ENCODE data around the gene ABCC1. TPM values are rescaled to one million over a fixed set of nuclear protein-coding genes. Genes with fewer than 3 reads are reported as not detected.

The ABCC1 gene
- total RNA-seq, 1 experiment from 2014 or later: 25.0 TPM

DNA sequence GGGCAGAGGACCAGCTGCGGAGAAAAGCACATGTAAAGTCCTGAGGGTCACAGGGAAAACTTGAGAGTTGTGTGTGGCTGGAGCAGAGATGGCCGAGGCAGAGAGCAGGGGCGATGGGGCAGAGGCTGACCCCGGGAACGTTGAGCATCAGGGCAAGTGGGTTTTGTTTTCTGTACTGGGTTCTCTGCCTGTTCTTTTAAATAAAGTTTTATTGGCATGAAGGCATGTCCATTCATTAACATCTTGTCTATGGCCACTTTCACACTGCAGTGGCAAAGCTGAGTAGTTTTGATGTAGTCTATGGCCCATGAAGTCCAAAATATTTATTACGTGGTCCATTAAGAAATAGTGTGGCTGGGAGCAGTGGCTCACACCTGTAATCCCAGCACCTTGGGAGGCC lies 64.4 kb downstream of the ABCC1 start:
- TF ChIP-seq, protein P1, sequence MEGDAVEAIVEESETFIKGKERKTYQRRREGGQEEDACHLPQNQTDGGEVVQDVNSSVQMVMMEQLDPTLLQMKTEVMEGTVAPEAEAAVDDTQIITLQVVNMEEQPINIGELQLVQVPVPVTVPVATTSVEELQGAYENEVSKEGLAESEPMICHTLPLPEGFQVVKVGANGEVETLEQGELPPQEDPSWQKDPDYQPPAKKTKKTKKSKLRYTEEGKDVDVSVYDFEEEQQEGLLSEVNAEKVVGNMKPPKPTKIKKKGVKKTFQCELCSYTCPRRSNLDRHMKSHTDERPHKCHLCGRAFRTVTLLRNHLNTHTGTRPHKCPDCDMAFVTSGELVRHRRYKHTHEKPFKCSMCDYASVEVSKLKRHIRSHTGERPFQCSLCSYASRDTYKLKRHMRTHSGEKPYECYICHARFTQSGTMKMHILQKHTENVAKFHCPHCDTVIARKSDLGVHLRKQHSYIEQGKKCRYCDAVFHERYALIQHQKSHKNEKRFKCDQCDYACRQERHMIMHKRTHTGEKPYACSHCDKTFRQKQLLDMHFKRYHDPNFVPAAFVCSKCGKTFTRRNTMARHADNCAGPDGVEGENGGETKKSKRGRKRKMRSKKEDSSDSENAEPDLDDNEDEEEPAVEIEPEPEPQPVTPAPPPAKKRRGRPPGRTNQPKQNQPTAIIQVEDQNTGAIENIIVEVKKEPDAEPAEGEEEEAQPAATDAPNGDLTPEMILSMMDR (conservative IDR thresholded peaks at IDR 0.05; ENCODE audit: low read depth, low read length): no peak
- no peak for TF ChIP-seq EZH2 (IDR thresholded peaks at IDR 0.05; ENCODE audit: borderline replicate concordance, low read depth, low read length, poor library complexity, severe bottlenecking)
- BruUV-seq (replicated peaks): no TSS peak
- ChIA-PET POLR2A (ENCODE audit: low non-redundant PET) (no interaction called here), CTCF (no interaction called here)
- no peaks in the 10 kb centered on the region for H3K36me3 ChIP-seq (ENCODE audit: insufficient read depth, low read length, poor library complexity, severe bottlenecking)
- H3K4me3 ChIP-seq (ENCODE audit: low read depth, low read length, poor library complexity, severe bottlenecking): no peak overlapping the region
- intact Hi-C loops (cut with micrococcal nuclease; ENCODE audit: unreplicated experiment): no loop called here
- H3K27ac ChIP-seq (ENCODE audit: low read depth, low read length, poor library complexity, severe bottlenecking): no peak overlapping the region
- H3K27me3 ChIP-seq (replicated peaks; ENCODE audit: insufficient read depth, low read depth, low read length, poor library complexity): no peaks in the 10 kb centered on the region
- H3K4me1 ChIP-seq (ENCODE audit: insufficient read depth, low read length, poor library complexity, severe bottlenecking): no peaks in the 10 kb centered on the region
- no peak for DNase-seq (ENCODE audit: low spot score)
- no peaks in the 10 kb centered on the region for H3K9me3 ChIP-seq (ENCODE audit: low read depth, low read length, poor library complexity, severe bottlenecking)

DNA sequence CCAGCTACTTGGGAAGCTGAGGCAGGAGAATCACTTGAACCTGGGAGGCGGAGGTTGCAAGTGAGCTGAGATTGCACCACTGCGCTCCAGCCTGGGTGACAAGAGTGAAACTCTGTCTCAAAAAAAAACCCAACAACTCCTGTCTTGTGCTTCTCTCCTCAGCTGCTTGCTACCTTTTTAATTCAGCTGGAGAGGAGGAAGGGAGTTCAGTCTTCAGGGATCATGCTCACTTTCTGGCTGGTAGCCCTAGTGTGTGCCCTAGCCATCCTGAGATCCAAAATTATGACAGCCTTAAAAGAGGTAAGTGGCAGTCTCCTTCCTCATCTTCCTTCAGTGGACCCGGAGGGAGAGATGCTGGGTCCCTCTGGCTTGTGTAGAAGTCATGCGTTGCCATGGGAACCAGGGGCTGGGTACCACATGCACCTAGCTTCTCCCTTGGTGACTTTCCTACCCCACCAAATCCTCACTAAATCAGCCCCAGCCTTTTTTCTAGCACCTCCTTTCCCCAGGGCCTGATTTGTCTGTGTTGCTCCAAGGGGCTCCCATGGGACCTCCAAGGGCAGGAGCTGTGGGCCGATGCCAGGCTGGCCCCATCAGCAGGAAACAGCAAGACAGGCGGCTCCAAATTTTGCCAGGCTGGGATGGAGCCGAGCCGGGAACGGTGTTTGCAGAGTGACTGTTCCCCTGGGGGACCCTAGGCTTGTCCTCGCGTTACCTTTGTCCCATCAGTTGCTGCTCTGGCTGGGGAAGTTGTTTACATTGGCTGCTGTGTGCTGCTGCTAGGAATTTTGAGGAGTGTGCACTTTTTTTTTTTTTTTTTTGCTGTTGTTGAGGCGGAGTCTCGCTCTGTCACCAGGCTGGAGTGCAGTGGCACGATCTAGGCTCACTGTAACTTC lies 65.2 kb downstream of the ABCC1 start:
- H3K4me3 ChIP-seq (ENCODE audit: low read depth, low read length, poor library complexity, severe bottlenecking): no peak overlapping the region
- no peaks in the 10 kb centered on the region for H3K4me1 ChIP-seq (ENCODE audit: insufficient read depth, low read length, poor library complexity, severe bottlenecking)
- DNase-seq (ENCODE audit: low spot score): peak; percentile 21
- TF ChIP-seq, protein P1 (conservative IDR thresholded peaks at IDR 0.05; ENCODE audit: low read depth, low read length): no peak
- TF ChIP-seq EZH2 (IDR thresholded peaks at IDR 0.05; ENCODE audit: borderline replicate concordance, low read depth, low read length, poor library complexity, severe bottlenecking): no peak
- ChIA-PET CTCF (no interaction called here), POLR2A (ENCODE audit: low non-redundant PET) (no interaction called here)
- H3K36me3 ChIP-seq (ENCODE audit: insufficient read depth, low read length, poor library complexity, severe bottlenecking): no peaks in the 10 kb centered on the region
- no peak overlapping the region for H3K27ac ChIP-seq (ENCODE audit: low read depth, low read length, poor library complexity, severe bottlenecking)
- intact Hi-C loops (cut with micrococcal nuclease; ENCODE audit: unreplicated experiment): no loop called here
- BruUV-seq (replicated peaks): no TSS peak
- H3K9me3 ChIP-seq (ENCODE audit: low read depth, low read length, poor library complexity, severe bottlenecking): no peaks in the 10 kb centered on the region
- H3K27me3 ChIP-seq (replicated peaks; ENCODE audit: insufficient read depth, low read depth, low read length, poor library complexity): no peaks in the 10 kb centered on the region

DNA sequence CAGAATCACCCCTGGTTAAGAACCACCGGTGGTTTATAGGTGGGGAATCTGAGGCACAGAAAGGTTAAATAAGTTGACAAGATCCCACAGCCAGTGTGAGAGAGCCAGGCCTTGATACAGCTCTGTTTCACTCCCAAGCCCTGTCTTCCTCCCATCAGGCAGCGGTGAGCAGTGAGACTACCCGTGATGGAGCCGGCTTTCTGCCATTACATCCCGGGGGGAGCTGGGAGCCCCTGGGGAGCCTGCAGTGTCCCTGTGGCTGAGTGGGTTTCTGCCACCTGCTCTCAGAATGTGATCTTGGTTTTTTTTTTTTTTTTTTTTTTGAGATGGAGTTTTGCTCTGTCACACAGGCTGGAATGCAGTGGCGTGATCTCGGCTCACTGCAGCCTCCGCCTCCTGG lies 66.4 kb downstream of the ABCC1 start:
- H3K9me3 ChIP-seq (ENCODE audit: low read depth, low read length, poor library complexity, severe bottlenecking): no peaks in the 10 kb centered on the region
- DNase-seq (ENCODE audit: low spot score): no peak
- TF ChIP-seq, protein P1 (conservative IDR thresholded peaks at IDR 0.05; ENCODE audit: low read depth, low read length): no peak
- TF ChIP-seq EZH2 (IDR thresholded peaks at IDR 0.05; ENCODE audit: borderline replicate concordance, low read depth, low read length, poor library complexity, severe bottlenecking): no peak
- no peaks in the 10 kb centered on the region for H3K36me3 ChIP-seq (ENCODE audit: insufficient read depth, low read length, poor library complexity, severe bottlenecking)
- no TSS peak for BruUV-seq (replicated peaks)
- ChIA-PET POLR2A (ENCODE audit: low non-redundant PET) (no interaction called here), CTCF (no interaction called here)
- H3K27ac ChIP-seq (ENCODE audit: low read depth, low read length, poor library complexity, severe bottlenecking): no peak overlapping the region
- no peaks in the 10 kb centered on the region for H3K4me1 ChIP-seq (ENCODE audit: insufficient read depth, low read length, poor library complexity, severe bottlenecking)
- no peaks in the 10 kb centered on the region for H3K27me3 ChIP-seq (replicated peaks; ENCODE audit: insufficient read depth, low read depth, low read length, poor library complexity)
- H3K4me3 ChIP-seq (ENCODE audit: low read depth, low read length, poor library complexity, severe bottlenecking): no peak overlapping the region
- intact Hi-C loops (cut with micrococcal nuclease; ENCODE audit: unreplicated experiment): no loop called here
